ENCODE results near the gene LNPEP. TPM values are rescaled to one million over a fixed set of nuclear protein-coding genes. Genes with fewer than 3 reads are reported as not detected.

The LNPEP gene
- total RNA-seq, 1 donor from 2014 or later, result 76.4 TPM

Other genes starting within 250 kb of the LNPEP start
- 158 and 175 TPM in 2 replicates for gene ERAP1, start 128.1 kb upstream of the LNPEP start, total RNA-seq
- 152 and 153 TPM in 2 replicates for gene ERAP2, start 59.6 kb upstream of the LNPEP start, total RNA-seq
- gene LIX1, start 206.5 kb downstream of the LNPEP start, total RNA-seq, result not detected in 2 replicates
- gene RIOK2, start 247.2 kb downstream of the LNPEP start, total RNA-seq, result 31.1 and 33.1 TPM in 2 replicates